IPS-NIHi7 (cell line): ENCODE results near the gene ESYT3.
A peak's percentile ranks its signal among the peaks of the same experiment; 100 is the strongest.
"Not testable (repeated sequence)": the region's sequence is repeated elsewhere in the genome, so short reads cannot be mapped to it uniquely, and the experiment has no call there.

Source experiments
- DNase-seq: peaks from one replicate; pipeline ENCODE4 v3.0.0; 2012; ENCODE audit warnings: mixed read lengths; ENCODE audit errors: extremely low spot score

Gene ESYT3

DNA sequence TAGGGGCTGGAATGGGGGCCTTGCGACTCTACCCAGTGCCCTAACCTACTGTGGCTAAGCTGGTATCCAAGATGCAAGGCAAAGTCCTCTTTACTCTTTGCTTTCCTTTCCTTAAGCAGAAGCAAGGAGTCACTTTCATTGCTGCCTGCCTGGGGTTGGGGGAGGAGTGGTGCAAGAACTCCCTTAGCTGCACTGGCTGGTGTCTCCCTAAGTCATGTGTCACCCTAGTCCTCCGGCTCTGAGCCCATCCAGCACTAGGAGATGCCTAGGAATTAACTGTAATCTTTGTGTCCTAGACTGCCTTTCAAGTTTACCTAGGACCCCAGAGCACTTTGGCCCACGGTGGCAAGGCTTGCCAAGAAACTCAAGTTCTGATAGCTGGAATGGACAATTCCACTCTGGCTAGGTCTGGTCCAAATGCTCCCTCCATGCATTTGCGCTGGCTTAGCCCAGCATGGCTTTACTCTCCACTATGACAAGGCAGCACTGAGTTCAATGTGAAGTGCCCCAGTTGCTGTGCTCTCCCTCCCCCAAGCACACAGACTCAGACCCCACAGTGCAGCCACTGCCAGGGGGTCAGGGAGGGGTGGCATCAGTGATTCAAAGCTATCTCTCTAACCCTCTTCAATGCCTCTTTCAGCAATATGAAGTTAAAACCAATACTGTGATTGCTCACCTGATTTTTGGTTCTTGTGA lies 58.7 kb downstream of the ESYT3 start:
- DNase-seq, result no peak

DNA sequence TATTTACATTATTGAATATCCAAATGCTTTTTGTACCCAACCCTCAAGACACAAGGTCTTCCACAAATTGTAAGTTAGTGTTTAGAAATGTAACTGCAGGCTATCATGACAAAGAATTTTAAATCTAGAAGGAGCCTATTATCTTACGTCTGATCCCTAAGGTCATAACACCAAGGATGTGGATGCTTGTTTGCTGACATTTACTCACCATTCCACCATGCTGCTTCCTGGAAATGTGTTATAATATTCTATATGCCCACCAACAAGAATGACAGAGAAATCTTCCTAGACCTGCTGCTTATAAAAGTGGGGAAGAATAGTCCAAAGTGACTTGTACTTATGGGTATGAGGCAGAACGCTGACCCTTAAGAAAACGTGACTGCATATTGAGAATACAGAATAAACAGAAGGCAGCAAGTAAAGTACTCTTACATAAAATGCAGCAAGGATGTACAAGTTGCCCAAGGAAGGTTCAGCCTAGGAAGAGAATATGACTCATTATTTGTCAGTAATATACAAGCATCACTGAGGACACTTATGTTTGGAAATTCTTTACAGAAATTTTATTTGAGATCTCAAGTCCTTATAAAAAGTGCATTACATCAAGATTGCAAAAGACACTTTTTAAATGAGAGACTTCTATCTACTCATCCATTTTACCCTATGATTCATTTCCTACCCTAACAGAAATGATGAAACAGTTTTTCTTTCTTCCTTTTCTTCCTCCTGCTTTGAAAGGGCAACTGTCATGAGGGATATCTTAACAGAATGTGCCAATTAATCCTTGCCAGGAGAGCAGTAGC lies 59.6 kb downstream of the ESYT3 start:
- no peak for DNase-seq

DNA sequence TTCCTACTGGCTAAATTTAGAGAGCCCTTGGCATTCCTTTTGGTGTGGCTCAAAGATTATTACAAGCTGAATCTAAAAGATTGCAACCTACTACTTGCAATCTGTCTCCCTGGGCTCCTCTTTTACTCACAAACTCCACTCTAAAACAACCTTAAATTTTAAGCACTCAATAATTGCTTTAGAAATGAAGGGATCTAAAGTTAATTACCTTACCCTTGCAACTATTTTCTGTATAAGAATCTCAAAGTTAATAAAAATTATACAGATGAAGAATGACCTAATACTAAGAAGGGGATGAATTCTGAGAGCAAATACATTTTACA lies 60.2 kb downstream of the ESYT3 start:
- no peak for DNase-seq

DNA sequence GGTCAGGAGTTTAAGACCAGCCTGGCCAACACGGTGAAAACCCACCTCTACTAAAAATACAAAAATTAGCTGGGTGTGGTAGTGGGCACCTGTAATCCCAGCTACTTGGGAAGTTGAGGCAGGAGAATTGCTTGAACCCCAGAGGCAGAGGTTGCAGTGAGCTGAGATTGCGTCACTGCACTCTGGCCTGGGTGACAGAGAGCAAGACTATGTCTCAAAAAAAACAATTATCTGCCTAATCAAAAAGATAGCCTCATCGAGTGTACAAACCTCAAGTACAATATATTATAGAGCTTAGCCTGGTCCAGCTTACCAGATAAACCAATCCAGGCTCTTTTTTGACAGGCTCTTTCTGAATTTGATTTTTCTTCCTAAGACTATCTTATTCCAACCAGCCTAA lies 61.2 kb downstream of the ESYT3 start:
- not testable (repeated sequence) for DNase-seq

DNA sequence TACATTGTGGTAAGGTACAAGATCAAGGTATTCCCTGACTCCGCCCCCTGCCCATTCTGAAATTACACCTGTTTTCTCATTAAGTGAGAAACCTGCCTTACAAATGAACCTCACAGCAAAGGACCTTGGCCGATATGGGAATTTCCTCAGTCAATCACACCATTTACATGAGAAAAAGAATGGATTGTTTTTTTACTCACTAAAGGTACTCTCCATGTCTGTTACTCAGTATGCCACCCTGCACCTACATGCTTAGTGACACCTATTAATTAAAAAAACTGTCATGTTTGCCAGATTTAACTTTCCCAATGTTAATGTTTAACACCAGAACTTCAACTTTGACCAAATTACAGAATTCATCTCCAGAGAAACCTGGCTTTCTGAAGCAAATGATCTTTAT lies 62.0 kb downstream of the ESYT3 start:
- no peak for DNase-seq

DNA sequence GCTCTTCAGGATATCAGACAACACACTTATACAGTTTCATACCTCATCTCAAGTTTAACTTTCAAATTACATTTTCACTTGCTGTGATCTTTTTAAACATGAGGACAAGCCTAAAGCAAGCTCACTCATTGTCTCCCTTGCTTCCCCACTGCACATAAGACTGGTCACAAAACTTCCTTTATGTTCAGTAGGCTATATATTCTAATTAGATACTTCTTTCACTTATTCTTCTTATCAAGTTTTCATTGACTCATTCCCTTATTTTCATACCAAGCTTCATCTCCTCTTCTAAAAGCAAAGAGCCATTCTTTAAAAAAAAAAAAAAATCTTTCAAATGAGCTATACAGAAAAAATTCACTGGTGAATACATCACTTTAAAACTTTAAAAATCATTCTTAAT lies 62.6 kb downstream of the ESYT3 start:
- no peak for DNase-seq

DNA sequence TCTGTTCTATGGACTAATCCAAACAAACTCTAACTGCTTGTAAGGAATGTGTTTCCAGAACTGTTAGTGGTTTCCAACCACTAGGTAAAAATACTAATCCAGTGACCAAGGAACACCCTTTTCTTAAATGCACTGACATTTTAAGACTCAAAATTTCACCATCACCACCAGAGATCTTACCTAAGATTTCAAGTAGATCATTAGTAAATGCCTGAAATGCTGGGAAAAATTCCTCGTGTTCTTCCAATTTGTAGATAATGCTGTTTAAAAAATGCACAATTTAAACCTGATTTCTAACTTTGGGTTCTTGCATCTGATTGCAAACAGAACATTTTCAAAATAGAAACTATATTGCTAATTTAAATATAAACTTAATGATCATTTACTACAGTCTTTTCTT lies 63.4 kb downstream of the ESYT3 start:
- no peak for DNase-seq

DNA sequence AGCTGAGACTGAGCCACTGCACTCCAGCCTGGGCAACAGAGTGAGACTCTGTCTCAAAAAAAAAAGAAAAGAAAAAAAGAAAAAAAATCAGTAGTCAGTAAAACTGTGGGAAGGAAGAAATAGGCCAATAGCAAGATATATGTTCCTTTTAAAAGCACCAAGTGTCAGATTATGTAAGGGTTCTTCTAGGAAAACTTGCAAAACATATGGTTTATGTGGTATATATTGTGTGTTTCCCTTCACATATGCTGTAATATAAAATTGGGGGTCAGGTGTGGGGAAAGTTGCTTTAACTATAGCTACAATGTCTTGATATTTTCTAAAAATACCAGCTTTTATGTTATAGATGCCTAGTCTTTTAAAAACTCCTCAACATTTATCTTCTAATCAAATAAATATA lies 64.6 kb downstream of the ESYT3 start:
- DNase-seq, result no peak

DNA sequence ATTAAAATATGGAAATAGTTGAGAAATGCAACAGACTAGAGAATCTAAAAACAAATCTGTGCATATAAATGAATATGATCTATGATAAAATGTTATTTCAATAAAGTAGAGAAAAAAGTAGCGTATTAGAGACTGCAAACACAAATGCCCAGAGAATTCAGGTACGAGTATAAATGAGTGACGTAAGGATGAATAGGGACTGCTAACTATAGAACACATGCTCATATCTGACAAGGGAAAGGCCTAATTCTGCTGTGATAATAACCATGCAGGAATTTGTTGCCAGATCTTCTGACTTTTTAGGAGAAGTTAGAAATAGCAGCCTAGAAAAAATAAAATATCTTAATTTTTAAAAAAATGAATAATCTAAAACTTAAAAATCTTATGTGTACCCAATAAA lies 73.1 kb downstream of the ESYT3 start:
- no peak for DNase-seq

DNA sequence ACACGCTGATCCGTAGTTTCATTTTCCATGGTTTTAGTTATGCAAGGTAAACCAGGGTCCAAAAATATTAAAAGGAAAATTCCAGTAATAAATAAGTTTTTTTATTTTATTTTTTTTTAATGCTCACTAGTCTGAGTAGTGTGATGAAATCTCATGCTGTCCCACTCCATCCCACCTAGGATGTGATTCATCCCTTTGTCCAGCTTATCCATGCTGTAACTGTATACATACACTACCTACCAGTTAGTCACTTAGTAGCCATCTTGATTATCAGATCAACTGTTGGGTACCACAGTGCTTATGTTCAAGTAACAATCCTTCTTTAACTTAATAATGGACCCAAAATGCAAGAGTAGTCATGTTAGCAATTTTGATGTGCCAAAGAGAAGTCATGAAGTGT lies 75.2 kb downstream of the ESYT3 start:
- DNase-seq, result no peak

DNA sequence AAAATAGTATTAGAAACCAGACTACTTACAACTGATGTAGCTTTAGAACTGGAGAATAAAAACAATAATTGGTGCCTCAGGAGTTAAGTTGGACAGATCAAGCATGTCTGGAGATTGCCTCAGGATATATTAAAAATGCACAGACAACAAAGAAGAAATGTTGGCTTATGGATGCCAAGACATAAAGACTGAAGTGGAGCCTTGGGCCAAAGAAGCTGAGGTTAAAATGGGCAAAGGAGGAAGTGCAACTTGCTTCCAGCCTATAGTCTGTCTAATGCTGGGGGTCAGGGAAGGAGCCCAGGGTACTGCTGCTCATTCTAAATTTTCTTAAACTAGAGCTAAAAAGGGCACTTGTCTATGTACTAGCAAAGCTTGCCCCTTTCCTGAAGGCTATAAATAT lies 77.5 kb downstream of the ESYT3 start:
- no peak for DNase-seq

DNA sequence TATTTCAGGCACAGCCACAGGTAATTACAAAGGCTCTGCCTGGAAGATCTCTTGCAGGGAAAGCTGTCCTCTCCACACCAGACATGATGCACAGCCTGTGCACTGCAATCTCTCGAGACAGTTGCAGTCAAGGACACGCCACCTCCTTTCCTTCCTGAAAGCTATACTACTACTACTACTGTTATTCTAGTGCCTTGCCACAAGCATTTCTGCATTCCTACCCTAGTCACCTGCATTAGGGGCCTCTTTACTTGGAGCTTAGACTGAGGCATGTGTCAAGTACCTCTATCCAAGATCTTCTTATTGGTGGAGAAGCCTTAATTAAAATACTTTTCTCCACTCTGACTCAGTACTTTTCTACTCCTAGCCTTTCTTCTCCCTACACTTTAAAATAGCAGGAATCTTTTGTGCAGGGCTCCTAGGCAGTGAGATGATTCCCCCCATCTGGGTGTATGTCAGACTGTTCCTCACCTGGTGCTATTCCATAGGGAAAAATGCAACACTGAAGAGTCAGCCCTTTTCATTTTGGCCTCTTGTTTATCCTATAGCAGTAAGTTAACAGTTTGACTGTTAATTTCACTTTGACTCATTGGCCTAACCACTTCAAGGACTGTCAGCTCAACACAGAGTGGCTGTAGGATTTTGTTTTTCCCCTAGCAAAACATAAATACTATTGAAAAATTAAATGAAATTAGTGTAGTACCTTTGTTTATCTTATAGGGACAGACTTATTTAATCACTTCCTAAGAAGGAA lies 78.9 kb downstream of the ESYT3 start:
- peak; percentile 13 for DNase-seq

DNA sequence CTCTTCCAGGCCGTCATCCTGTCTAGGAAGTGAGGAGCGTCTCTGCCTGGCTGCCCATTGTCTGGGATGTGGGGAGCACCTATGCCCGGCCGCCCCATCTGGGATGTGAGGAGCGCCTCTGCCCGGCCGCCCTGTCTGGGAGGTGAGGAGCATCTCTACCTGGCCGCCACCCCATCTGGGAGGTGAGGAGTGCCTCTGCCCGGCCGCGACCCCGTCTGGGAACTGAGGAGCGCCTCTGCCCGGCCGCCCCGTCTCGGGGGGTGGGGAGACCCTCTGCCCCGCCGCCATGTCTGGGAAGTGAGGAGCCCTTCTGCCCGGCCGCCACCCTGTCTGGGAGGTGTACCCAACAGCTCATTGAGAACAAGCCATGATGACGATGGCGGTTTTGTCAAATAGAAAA lies 87.0 kb downstream of the ESYT3 start:
- DNase-seq, result not testable (repeated sequence)
